GM12865 (cell line): ENCODE measurements around the gene UMODL1.
A peak's percentile ranks its signal among the peaks of the same experiment; 100 is the strongest.
"Not testable (repeated sequence)": the region's sequence is repeated elsewhere in the genome, so short reads cannot be mapped to it uniquely, and the experiment has no call there.

Experiments used
- DNase-seq: peaks from one replicate; pipeline ENCODE4 v3.0.0; 2010; ENCODE audit warnings: low read depth
- H3K4me3 ChIP-seq: 2 replicates; pipeline ENCODE4 v1.5.1; 2011; ENCODE audit warnings: mild to moderate bottlenecking, low read depth, low read length, control low read depth
- CTCF ChIP-seq: IDR thresholded peaks from 2 replicates; pipeline ENCODE4 v1.5.1; 2011; ENCODE audit warnings: low read length, control low read depth, low read depth, inconsistent platforms; ENCODE audit not compliant: insufficient read depth; ENCODE audit errors: missing control alignments

UMODL1 gene

GRCh38 chr21:42069843-42070242, 1.3 kb upstream of the UMODL1 start:
- DNase-seq: no peak
- TF ChIP-seq CTCF: no peak
- no peak overlapping the region for H3K4me3 ChIP-seq

- peak; percentile 26 for DNase-seq
- no peak for TF ChIP-seq CTCF
- no peak overlapping the region for H3K4me3 ChIP-seq
Measured at GRCh38 chr21:42073145-42074099, 2.3 kb downstream of the UMODL1 start.

GRCh38 chr21:42075686-42076471, 4.8 kb downstream of the UMODL1 start:
- DNase-seq: no peak
- H3K4me3 ChIP-seq: no peak overlapping the region
- TF ChIP-seq CTCF: no peak

- DNase-seq: peak; percentile 90
- H3K4me3 ChIP-seq: not testable (repeated sequence)
Measured at GRCh38 chr21:42077685-42078238, 6.6 kb downstream of the UMODL1 start.

GRCh38 chr21:42078247-42079007, 7.3 kb downstream of the UMODL1 start:
- peak; percentile 72 for DNase-seq
- H3K4me3 ChIP-seq: not testable (repeated sequence)

GRCh38 chr21:42079008-42079938, 8.2 kb downstream of the UMODL1 start:
- H3K4me3 ChIP-seq: no peak overlapping the region
- no peak for DNase-seq
- TF ChIP-seq CTCF: no peak
